Kidney glomerular epithelial cell (primary cell): ENCODE data around the gene LAMA3.
"Not testable (repeated sequence)": the region's sequence is repeated elsewhere in the genome, so short reads cannot be mapped to it uniquely, and the experiment has no call there.

Source experiments
- DNase-seq: peaks from one replicate; lab custom pipeline; 2025; lab: John Stamatoyannopoulos, UW

Gene LAMA3

DNA sequence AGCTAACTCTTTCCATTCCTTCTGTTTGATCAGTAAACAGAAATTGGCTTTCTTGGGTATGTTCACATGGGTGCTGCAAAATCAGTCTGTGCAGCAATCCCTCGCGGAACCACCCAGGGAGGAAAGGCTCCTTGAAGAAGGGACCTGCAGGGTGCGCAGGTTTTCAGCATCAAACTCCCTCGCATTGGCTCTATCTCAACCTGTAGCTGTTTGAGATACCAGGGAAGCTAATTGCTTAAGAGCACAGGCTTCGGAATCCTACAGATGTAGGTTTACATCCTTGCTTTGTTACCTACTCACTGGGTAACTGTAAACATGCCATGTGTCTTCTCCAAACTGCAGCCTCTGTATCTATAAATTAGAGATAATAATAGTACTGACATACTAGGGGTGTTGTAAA lies 43.2 kb downstream of the LAMA3 start:
- DNase-seq = no peak

DNA sequence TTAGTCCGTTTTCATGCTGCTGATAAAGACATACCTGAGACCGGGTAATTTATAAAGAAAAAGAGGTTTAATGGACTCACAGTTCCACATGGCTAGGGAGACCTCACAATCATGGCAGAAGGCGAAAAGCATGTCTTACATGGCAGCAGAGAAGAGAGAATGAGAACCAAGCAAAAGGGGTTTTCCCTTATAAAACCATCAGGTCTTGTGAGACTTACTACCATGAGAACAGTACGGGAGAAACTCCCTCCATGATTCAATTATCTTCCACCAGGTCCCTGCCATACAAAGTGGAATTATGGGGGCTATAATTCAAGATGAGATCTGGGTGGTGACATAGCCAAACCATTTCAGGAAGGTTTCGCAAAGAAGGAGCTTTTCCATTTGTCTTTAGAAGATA lies 44.0 kb downstream of the LAMA3 start:
- DNase-seq = not testable (repeated sequence)

DNA sequence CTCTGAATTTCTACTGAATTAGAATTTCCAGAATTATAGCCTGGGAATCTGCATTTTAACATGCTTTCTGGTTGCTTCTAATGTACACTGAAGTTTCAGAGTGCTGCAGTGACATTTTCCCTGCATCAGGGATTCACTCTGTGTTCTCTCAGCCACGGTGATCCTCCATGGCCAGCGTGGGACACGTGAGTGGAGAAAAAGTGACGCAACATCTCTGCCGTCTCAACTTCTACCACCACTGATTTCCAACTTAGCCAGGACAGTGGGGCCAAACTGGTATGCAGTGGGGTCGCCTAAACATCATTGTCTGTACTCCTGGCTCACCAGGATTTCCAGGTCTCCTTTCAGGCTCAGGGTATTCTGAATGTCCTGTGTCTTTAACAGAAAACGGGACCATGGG lies 44.6 kb downstream of the LAMA3 start:
- no peak for DNase-seq

DNA sequence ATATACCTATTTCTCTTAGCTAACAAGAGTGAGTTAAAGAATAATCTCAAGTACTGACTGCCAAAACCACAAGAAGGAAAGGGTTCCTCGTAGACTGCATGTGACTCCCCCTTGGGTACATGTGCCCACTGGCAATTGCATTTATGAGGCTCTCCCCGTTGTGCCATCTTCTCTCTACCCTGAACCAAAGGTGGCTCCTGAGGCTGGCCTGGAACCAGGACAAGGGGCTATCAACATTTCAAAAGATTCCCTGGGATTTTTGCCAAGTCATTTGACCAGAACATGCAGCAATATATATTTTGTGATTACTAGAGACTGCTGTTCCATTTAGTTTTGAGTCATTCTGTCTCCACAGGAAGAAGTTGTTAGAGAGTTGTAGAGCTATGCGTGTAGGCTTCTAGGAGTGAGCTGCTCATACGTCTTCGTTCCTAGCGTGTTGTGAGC lies 45.8 kb downstream of the LAMA3 start:
- DNase-seq = peak; percentile 92

DNA sequence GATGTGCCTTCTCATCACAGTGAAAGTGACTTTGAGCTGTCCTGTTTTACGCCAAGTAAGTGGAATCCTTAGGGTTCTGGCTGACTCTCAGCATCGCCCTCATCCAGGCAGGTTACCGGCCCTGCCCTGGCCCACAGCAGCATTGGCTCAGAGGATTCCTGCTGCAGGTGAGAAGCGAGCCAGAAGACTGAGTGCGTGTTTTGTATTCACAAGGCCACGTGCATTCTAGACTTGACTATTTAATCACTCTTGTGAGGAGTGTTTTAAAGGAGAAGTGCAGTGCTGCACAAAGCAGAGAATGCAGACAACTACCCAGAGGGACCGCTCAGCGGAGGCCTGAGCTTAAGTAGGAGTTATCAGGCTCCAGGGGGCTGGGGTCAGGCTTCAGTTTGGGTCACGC lies 48.3 kb downstream of the LAMA3 start:
- no peak for DNase-seq

DNA sequence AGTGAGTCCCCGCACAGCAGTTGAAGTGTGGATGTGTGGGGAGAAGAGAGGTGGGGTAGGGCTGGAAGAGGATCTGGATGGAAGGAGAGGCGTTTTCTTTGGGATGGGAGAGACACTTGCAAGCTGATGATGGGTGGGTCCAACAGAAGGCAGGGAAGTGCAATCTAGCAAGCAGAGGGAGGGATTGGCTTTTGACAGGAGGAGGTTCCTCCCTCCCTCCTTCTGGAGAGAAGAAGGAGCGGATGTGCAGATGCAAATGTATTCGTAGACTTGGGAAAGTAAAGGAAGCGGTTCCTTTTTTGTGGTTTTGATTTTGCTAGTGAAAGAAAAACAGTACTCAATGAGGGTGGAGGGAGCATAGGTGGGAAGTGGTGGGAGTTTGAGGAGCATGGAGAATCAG lies 48.9 kb downstream of the LAMA3 start:
- no peak for DNase-seq

DNA sequence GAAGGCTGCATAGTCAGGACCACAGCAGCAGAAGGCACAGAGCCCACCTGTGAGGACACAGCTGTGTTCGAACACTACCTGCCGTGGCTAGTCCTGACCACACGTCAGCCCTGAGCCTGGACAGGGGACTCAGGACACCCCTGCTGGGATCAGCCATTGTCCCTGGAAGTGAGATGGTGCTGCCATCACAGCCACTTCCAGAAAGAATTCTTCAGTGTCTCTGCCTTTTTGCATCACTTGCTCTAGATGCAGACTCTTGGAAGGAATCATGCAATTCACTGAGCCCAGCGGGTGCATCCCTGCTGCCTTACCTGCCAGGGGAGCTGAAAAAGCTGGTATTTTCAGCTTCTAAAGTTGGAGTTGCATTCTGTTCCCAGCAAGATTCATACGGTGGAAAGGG lies 49.3 kb downstream of the LAMA3 start:
- DNase-seq = no peak

DNA sequence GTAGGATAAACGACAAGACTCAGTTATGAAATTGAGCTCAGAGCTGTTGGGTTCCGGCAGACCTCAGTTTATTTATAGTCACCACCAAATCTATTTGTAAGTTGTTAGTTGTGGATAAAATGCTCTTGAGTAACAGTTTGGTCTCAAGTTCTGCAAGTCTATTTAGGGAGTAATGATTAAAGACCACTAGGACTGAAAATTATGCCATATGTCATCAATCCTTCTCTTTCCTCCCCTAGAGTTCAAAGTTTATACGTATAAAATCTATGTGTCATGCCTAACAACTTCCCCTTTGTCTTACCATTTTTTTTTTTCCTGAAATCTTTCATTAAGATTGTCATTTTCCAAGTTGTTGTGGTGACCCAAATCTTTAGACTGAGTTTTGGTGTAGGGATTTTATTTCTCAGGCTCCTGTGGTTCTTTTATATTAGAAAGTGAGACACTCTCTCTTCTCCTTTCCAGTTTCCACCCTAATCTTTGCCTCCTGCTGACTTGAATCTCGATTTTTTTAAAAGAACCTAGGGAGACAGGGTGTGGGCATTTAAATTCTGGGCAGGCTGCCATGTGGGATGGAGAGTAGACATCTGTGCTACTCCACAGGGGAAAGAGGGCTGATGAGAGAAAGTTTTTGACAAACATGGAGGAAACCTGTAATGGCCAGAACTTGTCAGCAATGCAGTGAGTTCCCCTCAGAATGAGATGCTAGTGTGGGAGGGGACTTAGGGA lies 51.0 kb downstream of the LAMA3 start:
- no peak for DNase-seq

DNA sequence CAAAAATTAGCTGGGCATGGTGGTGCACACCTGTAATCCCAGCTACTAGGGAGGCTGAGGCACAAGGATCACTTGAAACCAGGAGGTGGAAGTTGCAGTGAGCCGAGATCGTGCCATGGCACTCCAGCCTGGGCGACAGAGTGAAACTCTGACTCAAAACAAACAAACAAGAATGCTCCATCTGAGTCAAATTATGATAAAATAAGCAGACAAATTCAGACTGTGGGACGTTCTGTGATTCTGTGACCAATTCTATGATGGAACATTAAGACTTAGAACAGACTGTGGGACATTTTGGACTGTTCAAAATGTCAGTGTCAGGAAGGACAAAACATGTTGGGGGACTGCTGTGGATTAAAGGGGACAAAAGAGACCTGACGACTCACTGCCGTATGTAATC lies 52.7 kb downstream of the LAMA3 start:
- DNase-seq = not testable (repeated sequence)

DNA sequence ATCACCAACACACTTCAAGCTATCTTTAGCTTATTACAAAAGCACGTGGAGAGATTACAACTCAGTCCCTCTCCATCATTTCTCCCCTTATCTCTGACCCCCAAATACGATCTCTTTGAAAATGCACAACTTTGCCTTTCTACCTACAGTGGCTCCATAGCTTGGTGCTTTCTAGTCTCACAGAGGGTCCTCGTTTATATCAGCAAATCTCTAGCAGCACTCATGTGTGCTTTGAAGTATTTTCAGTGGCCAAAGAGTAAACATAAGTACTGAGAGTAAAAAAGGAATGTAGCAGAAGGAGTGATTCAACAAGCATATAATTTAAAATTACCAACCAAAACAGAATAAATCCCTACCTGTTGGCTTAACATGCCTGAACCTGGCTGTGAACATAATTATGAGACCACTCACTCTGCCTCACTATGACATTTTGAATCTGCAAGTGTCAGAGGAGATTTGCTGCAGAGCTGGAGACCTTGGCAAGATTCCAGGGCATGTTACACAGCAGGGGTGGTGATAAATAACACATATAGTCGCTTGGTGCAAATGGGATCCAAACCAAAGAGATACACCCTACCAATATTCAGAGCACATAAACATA lies 54.6 kb downstream of the LAMA3 start:
- DNase-seq = no peak

DNA sequence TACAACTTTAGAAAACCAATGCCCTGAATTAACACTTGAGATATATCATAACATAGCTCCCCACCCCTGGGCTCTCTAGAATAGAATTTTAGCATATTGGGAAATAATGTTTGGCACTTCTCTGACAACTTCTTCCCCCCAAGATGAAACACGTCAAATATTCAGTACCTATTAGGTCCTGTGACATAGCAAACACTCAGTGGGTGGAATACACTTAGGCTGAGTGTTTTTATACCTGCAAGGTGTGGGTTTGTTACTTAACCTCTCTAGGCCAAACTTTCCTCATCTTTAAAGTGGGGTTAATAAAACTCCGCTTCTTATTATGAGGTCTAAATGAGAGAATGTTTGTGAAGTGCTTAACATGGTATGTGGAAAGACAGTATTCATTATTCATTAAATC lies 56.1 kb downstream of the LAMA3 start:
- no peak for DNase-seq

DNA sequence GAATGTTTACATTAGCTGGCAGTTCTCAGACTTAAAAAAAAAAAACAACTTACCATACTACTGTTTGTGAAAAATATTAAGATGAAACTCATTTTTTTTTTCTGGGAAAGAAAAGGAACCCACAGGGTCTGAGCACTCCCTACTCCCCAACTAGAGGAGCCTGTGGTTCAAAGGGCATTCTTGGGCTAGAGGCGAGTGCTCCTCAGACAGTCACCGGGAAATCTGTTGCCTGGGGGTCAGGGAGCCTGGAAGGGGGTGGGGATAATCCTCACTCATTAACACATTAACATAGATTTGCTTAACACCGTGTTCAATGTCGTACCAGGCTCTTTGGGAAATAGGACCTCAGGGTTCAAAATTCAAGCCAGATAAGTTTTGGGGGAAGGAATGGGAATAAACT lies 57.6 kb downstream of the LAMA3 start:
- DNase-seq = no peak

DNA sequence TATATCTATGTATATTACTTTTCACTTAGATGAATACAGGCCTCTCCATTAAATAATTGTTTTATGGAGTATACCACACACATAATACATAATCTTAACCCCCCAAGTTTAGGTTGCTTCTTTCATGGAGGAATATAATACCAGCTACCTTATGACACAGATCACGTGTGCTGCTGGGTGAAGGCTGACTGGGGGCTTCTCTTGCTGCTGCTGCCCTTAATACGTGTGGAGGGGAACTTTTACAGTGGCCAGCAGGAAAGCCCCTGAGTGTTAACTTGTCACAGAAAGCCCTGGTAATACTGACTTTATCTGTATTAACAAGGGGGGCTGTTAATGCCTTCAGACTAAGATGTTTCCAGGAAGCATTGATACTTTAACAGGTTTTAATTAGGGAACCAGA lies 63.1 kb downstream of the LAMA3 start:
- DNase-seq = no peak

DNA sequence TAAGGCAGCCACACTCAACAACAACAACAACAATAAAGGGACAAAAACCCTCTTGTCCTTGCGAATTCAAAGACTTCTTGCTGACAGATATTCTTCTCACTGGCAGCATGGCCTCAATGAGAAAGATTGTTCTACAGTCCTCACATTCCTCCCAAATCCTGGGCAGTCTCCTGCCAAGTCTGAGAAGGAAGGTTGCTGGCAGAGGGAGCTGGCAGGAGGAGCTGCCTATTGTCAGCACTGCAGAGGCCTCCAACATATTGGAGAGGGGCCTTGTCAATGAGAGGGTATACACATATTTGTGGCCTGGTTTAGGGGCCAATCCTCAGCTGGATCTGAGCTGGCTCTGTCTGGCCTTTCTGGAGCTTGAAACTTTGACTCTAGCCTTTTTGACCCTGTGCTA lies 63.5 kb downstream of the LAMA3 start:
- no peak for DNase-seq

DNA sequence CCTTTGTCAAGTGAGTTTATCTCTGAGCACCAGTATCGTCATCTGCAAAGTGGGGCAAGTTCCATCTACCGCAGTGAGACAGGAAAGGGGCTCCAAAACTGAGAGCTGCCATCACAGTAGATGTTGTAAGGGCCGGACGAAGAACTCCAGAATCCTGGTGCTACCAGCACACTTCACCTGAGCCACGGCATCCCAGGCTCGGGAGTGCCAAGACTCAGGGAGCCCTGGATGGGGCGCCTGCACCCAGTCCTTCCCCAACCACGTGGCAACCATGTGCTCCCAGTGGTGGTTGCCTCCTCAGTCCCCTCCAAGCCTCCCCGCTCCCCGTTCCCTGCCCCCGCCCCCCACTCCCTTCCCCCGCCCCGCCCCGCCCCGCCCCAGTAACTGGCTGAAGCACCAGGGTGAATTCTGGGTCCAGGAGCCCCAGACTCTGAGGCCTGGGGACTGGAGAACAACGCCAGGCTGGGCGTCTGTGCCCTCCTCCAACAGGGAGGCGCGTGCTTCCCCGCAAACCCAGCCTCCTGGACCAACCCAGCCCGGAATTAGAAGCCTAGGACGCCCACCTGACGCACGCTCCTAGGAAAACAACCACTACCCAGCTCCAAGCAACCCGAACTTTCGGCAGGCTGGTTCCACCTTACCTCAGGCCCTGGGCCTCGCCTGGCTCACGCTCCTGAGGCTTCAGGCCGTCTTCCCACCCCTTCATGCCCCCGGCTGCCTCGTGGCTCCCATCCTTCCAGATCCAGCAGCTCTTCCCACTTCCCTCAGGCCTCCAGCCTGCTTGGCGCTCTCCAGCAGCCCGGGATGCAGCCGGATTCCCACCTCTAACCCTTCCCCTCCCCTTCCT lies 67.6 kb downstream of the LAMA3 start:
- DNase-seq = no peak

DNA sequence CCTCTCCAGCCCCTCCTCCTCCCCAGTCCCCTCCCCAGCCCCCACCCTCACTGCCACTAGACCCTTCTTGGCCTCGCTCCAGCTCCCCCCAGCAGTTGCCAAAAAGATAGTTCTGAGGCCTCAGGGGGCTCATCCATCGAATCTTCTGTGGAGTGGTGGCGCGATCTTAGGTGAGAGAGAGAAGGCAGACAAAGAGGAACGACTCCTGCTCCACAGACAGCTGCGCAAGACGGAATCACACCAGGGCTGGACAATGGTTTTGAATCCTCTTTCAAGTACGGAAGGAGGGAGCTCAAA lies 68.1 kb downstream of the LAMA3 start:
- no peak for DNase-seq

DNA sequence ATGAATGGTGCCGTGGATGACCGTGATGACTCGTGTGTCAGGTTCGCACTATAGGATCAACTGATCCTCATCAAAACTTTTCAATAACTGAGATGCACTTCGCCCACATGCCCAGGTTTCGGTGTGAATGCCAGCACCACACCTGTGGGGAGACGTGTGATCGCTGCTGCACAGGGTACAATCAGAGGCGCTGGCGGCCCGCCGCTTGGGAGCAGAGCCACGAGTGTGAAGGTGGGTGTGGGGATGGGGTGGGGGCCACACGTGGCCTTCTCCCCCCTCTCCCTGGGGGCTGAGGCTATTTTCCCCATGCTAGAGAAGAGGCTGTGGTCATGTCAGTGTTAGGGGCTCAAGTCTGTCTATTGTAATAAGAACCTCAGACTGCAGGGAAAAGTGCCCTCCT lies 69.0 kb downstream of the LAMA3 start:
- no peak for DNase-seq

DNA sequence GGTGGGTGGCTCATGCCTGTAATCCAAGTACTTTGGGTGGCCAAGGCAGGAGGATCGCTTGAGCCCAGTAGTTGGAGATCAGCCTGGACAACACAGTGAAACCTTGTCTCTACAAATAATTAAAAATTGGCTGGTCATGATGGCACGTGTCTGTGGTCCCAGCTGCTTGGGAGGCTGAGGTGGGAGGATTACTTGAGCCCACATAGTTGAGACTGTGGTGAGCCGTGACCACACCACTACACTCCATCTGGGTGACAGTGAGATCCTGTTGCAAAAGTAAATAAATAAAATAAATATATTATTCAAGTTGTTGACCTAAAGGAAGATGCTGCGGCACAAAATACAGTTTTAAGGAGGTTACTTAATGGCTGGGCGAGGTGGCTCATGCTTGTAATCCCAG lies 72.7 kb downstream of the LAMA3 start:
- no peak for DNase-seq

DNA sequence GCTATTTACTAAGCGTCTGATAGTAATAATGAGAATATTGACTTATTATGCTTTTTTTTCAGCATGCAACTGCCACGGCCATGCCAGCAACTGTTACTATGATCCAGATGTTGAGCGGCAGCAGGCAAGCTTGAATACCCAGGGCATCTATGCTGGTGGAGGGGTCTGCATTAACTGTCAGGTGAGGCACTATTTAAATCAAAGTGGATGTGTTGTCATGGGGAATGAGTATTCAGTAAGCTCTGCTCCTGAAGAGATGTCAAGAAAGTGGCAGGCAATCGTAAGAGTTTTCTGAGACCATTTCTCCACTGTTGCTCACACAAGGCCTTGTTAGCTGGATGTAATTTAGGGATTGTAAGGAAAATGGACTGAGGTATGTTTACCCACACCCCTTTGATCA lies 74.1 kb downstream of the LAMA3 start:
- no peak for DNase-seq

DNA sequence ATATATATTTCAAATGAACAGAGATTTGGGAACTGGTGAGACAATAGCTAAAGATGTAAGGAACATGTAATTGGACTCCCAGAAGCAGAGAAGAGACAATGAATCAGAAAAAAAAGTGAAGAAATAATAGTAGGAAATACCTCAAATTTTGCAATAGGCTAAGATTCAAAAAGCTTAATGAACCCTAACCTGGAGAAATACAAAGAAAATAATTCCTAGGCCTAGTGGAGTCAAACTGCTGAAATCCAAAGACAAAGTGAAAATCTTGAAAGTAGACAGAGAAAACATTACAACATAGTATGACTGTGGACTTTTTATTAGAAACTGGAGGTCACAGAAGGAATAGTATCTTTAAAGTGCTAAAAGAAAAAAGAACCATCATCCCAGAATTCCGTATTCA lies 76.7 kb downstream of the LAMA3 start:
- DNase-seq = no peak

DNA sequence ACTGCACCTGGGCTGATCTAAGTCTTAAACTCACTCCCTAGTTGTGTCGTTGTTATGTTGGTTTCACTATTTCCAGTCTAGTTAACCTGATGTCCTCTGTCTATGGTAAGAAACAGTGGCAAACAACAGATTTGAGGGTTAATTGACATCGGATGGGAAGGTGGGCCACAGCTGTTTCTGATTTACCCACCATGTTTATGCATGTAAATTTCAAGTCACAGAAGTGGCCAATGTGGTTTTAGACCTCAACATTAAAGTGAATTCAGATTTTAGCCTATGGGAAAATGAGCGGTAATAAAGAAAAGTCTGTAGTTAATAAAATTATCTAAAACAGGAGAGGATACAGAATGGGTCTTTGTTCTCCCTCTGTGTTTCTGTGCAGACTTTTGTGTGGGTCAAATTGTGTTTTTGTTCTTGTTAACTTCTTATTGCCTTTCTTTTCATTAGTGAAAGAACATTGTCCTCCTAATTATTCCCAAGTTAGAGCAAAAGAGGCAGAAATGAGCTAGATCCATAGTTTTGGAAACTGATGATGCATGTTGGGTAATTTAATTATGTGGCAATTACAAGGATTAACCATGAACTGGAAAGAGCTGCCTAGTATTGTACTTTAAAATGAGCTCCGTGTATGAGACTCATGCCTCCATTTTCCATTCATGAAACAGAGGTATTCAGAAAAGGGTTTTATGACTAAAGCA lies 83.2 kb downstream of the LAMA3 start:
- DNase-seq = no peak

DNA sequence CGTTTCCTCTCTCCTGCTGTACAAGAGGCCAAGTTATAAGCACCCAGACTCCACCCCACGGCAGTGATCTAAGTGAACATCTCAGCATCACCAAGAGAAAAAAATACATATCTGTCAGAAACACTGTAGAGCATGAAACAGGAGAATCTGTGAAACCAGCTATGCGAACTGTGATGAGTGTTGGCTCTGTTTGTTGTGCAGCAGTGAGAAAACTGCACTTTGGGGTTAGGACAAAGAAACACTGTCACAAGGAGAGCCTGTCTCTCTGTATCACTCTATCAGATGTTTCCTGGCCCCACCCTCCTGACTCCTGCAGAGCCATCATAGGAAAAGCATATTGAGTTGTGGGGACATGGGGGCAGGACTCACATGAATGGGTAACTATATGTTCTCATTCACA lies 87.1 kb downstream of the LAMA3 start:
- DNase-seq = no peak

DNA sequence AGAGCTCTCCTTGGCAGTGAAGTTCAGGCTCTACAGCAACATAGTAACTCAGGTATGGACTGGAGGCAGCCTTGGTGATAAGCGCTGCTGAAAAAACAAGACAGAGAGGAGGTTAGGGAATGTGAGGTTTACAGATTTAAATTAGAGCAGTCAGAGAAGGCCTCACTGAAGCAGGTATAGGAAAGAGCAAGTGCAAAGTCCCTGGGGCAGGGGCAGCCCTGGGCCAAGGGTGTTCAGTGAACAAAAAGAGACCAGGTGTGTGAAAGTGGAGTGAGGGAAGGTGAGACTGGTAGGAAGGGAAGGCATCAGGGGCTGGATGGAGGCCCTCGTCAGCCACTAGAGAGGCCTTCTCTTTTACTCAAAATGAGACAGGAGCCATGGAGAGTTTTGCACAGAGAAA lies 89.6 kb downstream of the LAMA3 start:
- DNase-seq = no peak
